Measurements from ENCODE around the gene ADGRV1.

The ADGRV1 gene

DNA sequence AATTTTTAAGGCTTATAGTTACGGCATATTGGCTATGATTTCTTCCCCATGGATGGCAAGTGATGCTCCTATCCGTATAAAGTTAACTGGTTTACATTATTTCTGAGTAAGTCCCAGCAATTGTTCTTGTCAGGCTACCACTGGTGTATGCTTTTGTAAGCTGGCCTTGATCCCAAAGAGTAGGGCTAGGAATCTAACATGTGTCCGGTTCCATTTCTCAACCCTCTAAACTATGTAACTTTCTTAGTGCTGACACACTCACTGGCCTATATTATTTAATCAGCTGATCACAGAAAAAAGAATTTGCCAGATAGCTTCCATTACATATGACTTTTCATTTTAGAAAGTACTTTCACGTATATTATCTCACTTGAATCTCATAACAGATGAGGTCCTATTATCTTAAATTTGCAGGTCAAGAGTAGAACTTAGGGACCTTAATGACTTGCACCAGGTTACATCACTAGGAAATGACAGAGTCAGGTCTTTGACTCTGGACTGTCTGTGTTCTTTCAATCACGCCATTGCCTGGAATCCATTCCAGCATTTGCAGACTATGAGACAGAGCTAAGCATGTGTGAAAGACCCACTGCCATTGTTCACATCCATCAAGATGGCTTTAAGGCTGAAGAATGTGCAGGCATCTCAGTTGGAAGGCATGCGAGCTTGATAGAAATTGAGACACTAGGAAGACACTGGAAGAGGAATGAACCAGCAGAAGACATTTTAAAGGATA lies 461.6 kb downstream of the ADGRV1 start:
- H3K9me2 ChIP-seq (replicated peaks; ENCODE audit: control insufficient read depth, low read length) = no peaks in the 10 kb centered on the region
- no peaks in the 10 kb centered on the region for H4K20me1 ChIP-seq (ENCODE audit: control insufficient read depth, insufficient read depth, low read depth, low read length)
- H3K4me3 ChIP-seq (ENCODE audit: low read length) = no peak overlapping the region
- no peaks in the 10 kb centered on the region for H3K9me3 ChIP-seq (ENCODE audit: control insufficient read depth, insufficient read depth, low read length)
- H3K27ac ChIP-seq (ENCODE audit: low read depth, low read length) = no peak overlapping the region
- H3K79me2 ChIP-seq (ENCODE audit: control insufficient read depth, low read length) = no peaks in the 10 kb centered on the region
- H3K27me3 ChIP-seq (ENCODE audit: control insufficient read depth, low read length) = no peaks in the 10 kb centered on the region
- no peaks in the 10 kb centered on the region for H3K4me1 ChIP-seq (ENCODE audit: control insufficient read depth, low read length)
- H3F3A ChIP-seq (ENCODE audit: control insufficient read depth, insufficient read depth) = no peaks in the 10 kb centered on the region
- H3K36me3 ChIP-seq (ENCODE audit: control insufficient read depth, low read length) = no peaks in the 10 kb centered on the region
- no peak for TF ChIP-seq EZH2phosphoT487 (IDR thresholded peaks at IDR 0.05; ENCODE audit: borderline replicate concordance, low read length)
- no peak overlapping the region for H3K4me2 ChIP-seq (ENCODE audit: low read length)

- Histone ChIP-seq H3K79me2 (ENCODE audit: control insufficient read depth, low read length) (no peaks in the 10 kb centered on the region), H4K20me1 (ENCODE audit: control insufficient read depth, insufficient read depth, low read depth, low read length) (no peaks in the 10 kb centered on the region), H3K4me3 (ENCODE audit: low read length) (no peak overlapping the region), H3K27ac (ENCODE audit: low read depth, low read length) (no peak overlapping the region), H3K4me1 (ENCODE audit: control insufficient read depth, low read length) (no peaks in the 10 kb centered on the region), H3K27me3 (ENCODE audit: control insufficient read depth, low read length) (no peaks in the 10 kb centered on the region; the same call in 1 of the 2 replicates), H3F3A (ENCODE audit: control insufficient read depth, insufficient read depth) (no peaks in the 10 kb centered on the region), H3K9me2 (replicated peaks; ENCODE audit: control insufficient read depth, low read length) (no peaks in the 10 kb centered on the region), H3K36me3 (ENCODE audit: control insufficient read depth, low read length) (no peaks in the 10 kb centered on the region), H3K4me2 (ENCODE audit: low read length) (no peak overlapping the region), H3K9me3 (ENCODE audit: control insufficient read depth, insufficient read depth, low read length) (no peaks in the 10 kb centered on the region)
- TF ChIP-seq EZH2phosphoT487 (IDR thresholded peaks at IDR 0.05; ENCODE audit: borderline replicate concordance, low read length) (no peak), CTCF (IDR thresholded peaks at IDR 0.05; ENCODE audit: low read depth, low read length, poor library complexity, severe bottlenecking) (no peak)
Observed at GRCh38 chr5:91022518-91022917, 463.9 kb downstream of the ADGRV1 start.

- Histone ChIP-seq H3K4me2 (ENCODE audit: low read length) (no peak overlapping the region), H3K27ac (ENCODE audit: low read depth, low read length) (no peak overlapping the region), H4K20me1 (ENCODE audit: control insufficient read depth, insufficient read depth, low read depth, low read length) (no peaks in the 10 kb centered on the region), H3K4me3 (ENCODE audit: low read length) (no peak overlapping the region), H3K9me2 (replicated peaks; ENCODE audit: control insufficient read depth, low read length) (no peaks in the 10 kb centered on the region), H3K36me3 (ENCODE audit: control insufficient read depth, low read length) (no peaks in the 10 kb centered on the region), H3K27me3 (ENCODE audit: control insufficient read depth, low read length) (no peaks in the 10 kb centered on the region; the same call in 1 of the 2 replicates), H3K9me3 (ENCODE audit: control insufficient read depth, insufficient read depth, low read length) (no peaks in the 10 kb centered on the region), H3K79me2 (ENCODE audit: control insufficient read depth, low read length) (no peaks in the 10 kb centered on the region), H3K4me1 (ENCODE audit: control insufficient read depth, low read length) (no peaks in the 10 kb centered on the region), H3F3A (ENCODE audit: control insufficient read depth, insufficient read depth) (no peaks in the 10 kb centered on the region)
- TF ChIP-seq EZH2phosphoT487 (IDR thresholded peaks at IDR 0.05; ENCODE audit: borderline replicate concordance, low read length) = no peak
Observed at GRCh38 chr5:91024206-91024605, 465.6 kb downstream of the ADGRV1 start.

DNA sequence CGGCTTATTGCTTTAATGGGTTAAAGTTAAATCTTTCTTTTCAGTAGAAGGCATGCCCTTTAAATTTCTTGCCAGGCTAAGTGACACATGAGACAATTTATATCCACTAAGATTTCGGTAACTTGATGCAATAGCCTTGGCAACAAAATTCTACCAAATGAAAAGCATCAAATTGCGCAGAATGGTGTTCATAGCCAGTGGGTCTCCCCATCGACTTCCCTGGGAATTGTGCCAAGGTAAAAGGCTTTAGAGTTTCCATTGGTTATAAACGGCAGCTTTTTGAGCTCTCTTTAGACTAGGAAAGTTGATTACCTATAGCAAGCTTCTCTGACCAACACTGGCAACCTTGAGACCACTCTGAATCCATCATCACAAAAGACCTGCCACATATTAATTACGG lies 466.1 kb downstream of the ADGRV1 start:
- Histone ChIP-seq H3F3A (ENCODE audit: control insufficient read depth, insufficient read depth) (no peaks in the 10 kb centered on the region), H3K27ac (ENCODE audit: low read depth, low read length) (no peak overlapping the region), H3K79me2 (ENCODE audit: control insufficient read depth, low read length) (no peaks in the 10 kb centered on the region), H3K4me2 (ENCODE audit: low read length) (no peak overlapping the region), H3K4me1 (ENCODE audit: control insufficient read depth, low read length) (no peaks in the 10 kb centered on the region), H3K4me3 (ENCODE audit: low read length) (no peak overlapping the region), H4K20me1 (ENCODE audit: control insufficient read depth, insufficient read depth, low read depth, low read length) (no peaks in the 10 kb centered on the region), H3K9me2 (replicated peaks; ENCODE audit: control insufficient read depth, low read length) (no peaks in the 10 kb centered on the region), H3K36me3 (ENCODE audit: control insufficient read depth, low read length) (no peaks in the 10 kb centered on the region), H3K9me3 (ENCODE audit: control insufficient read depth, insufficient read depth, low read length) (no peaks in the 10 kb centered on the region), H3K27me3 (ENCODE audit: control insufficient read depth, low read length) (no peaks in the 10 kb centered on the region; the same call in 1 of the 2 replicates)
- no peak for TF ChIP-seq CTCF (IDR thresholded peaks at IDR 0.05; ENCODE audit: low read depth, low read length, poor library complexity, severe bottlenecking)
- no peak for TF ChIP-seq EZH2phosphoT487 (IDR thresholded peaks at IDR 0.05; ENCODE audit: borderline replicate concordance, low read length)

All from DOHH2 (cell line).